COLO668 (cell line): Measurements from ENCODE around the gene SEMG1.

ENCODE experiments used
- DNase-seq: peaks from one replicate; lab custom pipeline; 2025; ENCODE audit not compliant: unreplicated experiment; lab: John Stamatoyannopoulos, UW

Gene SEMG1

DNA sequence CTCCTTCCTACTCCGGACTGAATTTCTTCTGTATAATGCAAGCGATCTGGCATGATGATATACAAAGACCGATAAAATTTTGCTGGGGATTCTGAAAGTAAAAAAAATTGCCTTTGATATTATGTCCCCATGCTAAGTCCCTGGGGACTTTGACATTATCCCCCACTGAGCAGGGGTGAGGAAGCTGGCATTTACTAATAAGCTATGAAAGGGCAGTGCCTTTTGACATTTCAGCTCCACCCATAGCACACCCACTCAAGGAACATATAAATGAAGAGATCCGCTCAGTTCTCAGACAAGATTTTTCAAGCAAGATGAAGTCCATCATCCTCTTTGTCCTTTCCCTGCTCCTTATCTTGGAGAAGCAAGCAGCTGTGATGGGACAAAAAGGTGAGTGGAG, 14.2 kb downstream of the SEMG1 start, which contains the start of gene SEMG2:
TSS of gene SEMG2 (plus strand) at position 298 of the 400 bp plus-strand sequence. CDS start at position 315, 17 bp downstream.
- DNase-seq: no peak

DNA sequence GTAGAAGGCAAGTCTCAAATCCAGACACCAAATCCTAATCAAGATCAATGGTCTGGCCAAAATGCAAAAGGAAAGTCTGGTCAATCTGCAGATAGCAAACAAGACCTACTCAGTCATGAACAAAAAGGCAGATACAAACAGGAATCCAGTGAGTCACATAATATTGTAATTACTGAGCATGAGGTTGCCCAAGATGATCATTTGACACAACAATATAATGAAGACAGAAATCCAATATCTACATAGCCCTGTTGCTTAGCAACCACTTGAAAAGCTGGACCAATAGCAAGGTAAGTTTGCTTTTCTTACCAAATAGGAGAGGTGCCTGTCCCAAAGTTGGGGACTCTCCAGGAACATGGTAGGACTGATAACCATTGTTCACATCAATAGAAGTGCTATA, 16.3 kb downstream of the SEMG1 start:
- no peak for DNase-seq

DNA sequence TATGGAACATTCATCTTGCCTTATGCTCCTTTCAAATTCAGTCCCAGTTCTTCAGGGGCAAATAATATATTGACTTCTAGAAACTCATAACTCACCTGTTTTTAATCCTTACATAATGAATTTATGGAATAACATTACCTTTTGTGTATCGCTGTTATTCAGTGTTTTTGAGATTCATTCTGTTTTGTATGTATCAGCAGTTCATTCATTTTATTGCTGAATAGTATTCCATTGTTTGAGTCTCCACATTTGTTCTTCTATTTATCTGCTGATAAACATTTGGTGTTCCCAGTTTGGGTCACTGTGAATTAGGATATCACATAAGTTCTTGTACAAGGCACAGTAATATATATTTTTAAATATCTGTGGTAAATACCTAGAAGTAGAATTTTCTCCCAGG, 19.5 kb downstream of the SEMG1 start:
- no peak for DNase-seq

- DNase-seq: peak; percentile 64
These were observed 22.6 kb downstream of the SEMG1 start for GRCh38 chr20:45229264-45230056.

- DNase-seq: no peak
These were observed 23.8 kb downstream of the SEMG1 start for GRCh38 chr20:45230631-45231030.

DNA sequence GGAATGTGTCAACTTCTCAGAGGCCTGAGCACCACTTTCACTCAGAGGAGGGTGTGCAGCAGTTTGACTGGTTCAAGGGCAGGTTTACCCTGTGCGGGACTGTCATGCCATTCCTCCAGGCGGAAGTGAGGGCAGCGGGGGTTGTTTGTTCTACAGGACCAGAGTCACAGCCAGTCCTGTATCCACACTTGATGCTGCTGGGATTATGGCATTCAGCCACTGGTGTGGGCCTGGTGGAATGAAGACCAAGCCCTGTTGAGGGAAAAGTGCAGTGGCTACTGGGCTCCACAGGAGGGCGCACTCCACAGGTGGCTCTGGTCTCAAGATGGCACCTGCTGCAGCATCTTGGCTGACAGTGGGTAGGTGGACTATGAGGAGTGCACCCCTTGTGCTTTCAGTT, 29.2 kb downstream of the SEMG1 start:
- no peak for DNase-seq

GRCh38 chr20:45238139-45238538, 31.3 kb downstream of the SEMG1 start:
- DNase-seq: no peak

GRCh38 chr20:45246109-45246508, 39.3 kb downstream of the SEMG1 start:
- DNase-seq: no peak

- DNase-seq: no peak
These were observed 41.0 kb downstream of the SEMG1 start for GRCh38 chr20:45247865-45248264.

DNA sequence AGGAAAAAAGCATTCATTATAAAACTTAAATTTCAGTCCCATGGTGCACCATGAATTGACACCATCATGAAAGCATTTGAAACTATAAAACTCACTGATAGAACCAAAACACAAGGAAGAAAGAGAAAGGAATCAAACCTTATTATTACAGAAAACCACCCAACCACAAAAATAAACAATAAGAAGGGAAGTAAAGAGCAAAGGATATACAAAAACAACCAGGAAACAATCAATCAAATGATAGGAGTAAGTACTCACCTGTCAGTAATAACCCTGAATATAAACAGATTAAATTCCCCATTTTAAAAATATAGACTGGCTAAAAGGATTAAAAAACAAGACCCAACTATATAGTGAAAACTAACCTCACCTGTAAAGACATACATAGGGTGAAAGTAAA, 41.8 kb downstream of the SEMG1 start:
- DNase-seq: no peak

- no peak for DNase-seq
These were observed 45.2 kb downstream of the SEMG1 start for GRCh38 chr20:45251884-45252560.

DNA sequence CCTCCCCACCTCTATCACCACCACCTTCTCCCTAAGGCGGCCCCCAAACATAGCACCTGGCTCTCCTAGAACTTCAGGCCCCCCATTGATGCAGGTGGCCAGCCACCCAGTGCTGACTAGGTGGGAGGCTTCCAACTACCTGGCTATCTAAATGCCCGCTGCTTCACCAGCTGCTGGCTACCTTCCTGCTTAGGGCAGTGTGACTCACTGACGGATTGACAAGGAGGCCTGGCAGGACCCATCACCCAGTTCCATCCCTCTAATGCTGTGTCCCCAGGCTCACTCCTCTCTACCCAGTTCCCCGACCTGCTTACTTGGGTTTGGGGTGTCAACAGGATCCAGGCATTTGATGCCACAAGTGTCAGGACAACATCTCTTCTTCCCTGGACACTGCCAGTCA, 46.4 kb downstream of the SEMG1 start:
- DNase-seq: no peak

GRCh38 chr20:45254383-45255262, 47.8 kb downstream of the SEMG1 start, which contains the start of gene SLPI:
TSS of gene SLPI (minus strand) at chr20:45254564. CDS start at chr20:45254543, 21 bp downstream.
- DNase-seq: peak; percentile 19

DNA sequence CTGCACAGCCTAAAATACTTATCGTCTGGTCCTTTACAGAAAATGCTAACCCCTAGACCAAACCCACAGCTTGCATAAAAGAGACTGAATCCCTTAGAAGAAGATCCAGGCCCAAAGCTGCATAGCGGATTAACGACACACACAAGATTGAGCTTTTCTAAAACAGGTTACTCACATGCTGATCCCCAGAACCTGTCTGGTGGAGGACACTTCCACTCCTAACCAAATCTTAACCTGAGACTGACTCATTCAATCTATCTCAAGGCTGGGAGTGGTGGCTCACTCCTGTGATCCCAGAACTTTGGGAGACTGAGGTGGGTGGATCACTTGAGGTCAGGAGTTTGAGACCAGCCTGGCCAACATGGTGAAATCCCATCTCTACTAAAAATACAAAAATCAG, 50.3 kb downstream of the SEMG1 start:
- no peak for DNase-seq

- no peak for DNase-seq
These were observed 50.9 kb downstream of the SEMG1 start for GRCh38 chr20:45257711-45258110.

- no peak for DNase-seq
These were observed 51.4 kb downstream of the SEMG1 start for GRCh38 chr20:45258259-45258658.

DNA sequence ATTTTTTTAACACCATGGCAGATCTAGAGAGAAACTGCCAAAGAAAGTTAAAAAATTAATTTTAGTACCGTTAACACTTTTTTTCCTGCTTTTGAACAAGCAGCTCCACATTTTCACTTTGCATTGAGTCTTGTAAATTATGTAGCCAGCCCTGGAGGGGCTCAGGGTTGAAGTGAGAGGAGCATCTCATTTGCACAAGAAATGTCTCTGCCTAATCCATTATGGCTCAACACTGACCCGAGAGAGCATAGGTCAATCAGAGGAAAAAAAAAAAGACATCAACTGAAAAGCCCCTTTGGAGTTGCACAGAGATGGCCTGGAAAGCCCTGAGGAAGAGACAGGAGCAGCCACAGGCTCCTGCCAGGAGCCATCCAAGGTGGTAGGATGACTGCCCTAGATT, 51.8 kb downstream of the SEMG1 start:
- no peak for DNase-seq
